ENCODE data around the gene STAG1. TPM values are rescaled to one million over a fixed set of nuclear protein-coding genes. Genes with fewer than 3 reads are reported as not detected.
A peak's percentile ranks its signal among the peaks of the same experiment; 100 is the strongest.

STAG1 gene
- total RNA-seq, 2 donors from 2014 or later, result 26.8 to 29.8 TPM

GRCh38 chr3:136630915-136631314 lies 121.3 kb downstream of the STAG1 start:
- Histone ChIP-seq H3K4me1 (ENCODE audit: control insufficient read depth, insufficient read depth, low read length) (peaks cover 8% of the 10 kb centered on the region), H3K36me3 (ENCODE audit: control insufficient read depth, insufficient read depth, low read length) (peaks cover 6% of the 10 kb centered on the region), H3K27ac (ENCODE audit: low read depth, low read length) (no peak overlapping the region), H3K4me3 (ENCODE audit: low read length) (no peak overlapping the region), H3K9ac (ENCODE audit: extremely low read depth, low read length, poor library complexity, severe bottlenecking) (no peak overlapping the region), H3K9me3 (ENCODE audit: control insufficient read depth, low read length) (no peaks in the 10 kb centered on the region), H3K27me3 (ENCODE audit: control insufficient read depth, insufficient read depth, low read length, poor library complexity, severe bottlenecking) (no peaks in the 10 kb centered on the region)
- Mint-ChIP-seq H3K27me3 (ENCODE audit: insufficient read depth) (no peaks in the 10 kb centered on the region), H3K27ac (no peak overlapping the region), H3K36me3 (ENCODE audit: low read depth) (peaks cover 17% of the 10 kb centered on the region), H3K9me3 (no peaks in the 10 kb centered on the region), H3K4me3 (no peak overlapping the region), H3K4me1 (peaks cover 20% of the 10 kb centered on the region)
- no peak for TF ChIP-seq CTCF (conservative IDR thresholded peaks at IDR 0.05)
- WGBS, 2 experiments (ENCODE audit: insufficient coverage in 1 of 2, insufficient read length in 1 of 2), result 100% methylated on average over 1 of the region's 1 CpG; no CpG with 5 or more reads in 1 of the 2 experiments
- DNase-seq, result no peak

GRCh38 chr3:136626493-136626892 lies 125.7 kb downstream of the STAG1 start:
- Histone ChIP-seq H3K36me3 (ENCODE audit: control insufficient read depth, insufficient read depth, low read length) (peaks cover 6% of the 10 kb centered on the region), H3K27ac (ENCODE audit: low read depth, low read length) (no peak overlapping the region), H3K4me1 (ENCODE audit: control insufficient read depth, insufficient read depth, low read length) (peaks cover 2% of the 10 kb centered on the region), H3K9ac (ENCODE audit: extremely low read depth, low read length, poor library complexity, severe bottlenecking) (no peak overlapping the region), H3K27me3 (ENCODE audit: control insufficient read depth, insufficient read depth, low read length, poor library complexity, severe bottlenecking) (no peaks in the 10 kb centered on the region), H3K9me3 (ENCODE audit: control insufficient read depth, low read length) (no peaks in the 10 kb centered on the region), H3K4me3 (ENCODE audit: low read length) (no peak overlapping the region)
- no peaks in the 10 kb centered on the region for H3K27me3 Mint-ChIP-seq (ENCODE audit: insufficient read depth)
- H3K36me3 Mint-ChIP-seq (ENCODE audit: low read depth), result peaks cover 24% of the 10 kb centered on the region
- TF ChIP-seq CTCF (conservative IDR thresholded peaks at IDR 0.05), result no peak
- 98 to 100% methylated on average over 1 to 3 of the region's 3 CpGs for WGBS, 2 experiments (ENCODE audit: insufficient coverage in 1 of 2, insufficient read length in 1 of 2)
- H3K9me3 Mint-ChIP-seq, result no peaks in the 10 kb centered on the region
- no peak for DNase-seq
- peaks cover 15% of the 10 kb centered on the region for H3K4me1 Mint-ChIP-seq
- peak overlapping the region; percentile 35 for H3K27ac Mint-ChIP-seq
- H3K4me3 Mint-ChIP-seq, result no peak overlapping the region

- H3K4me3 Mint-ChIP-seq, result peak overlapping the region; percentile 16
- DNase-seq, result peak; percentile 49
- H3K27ac ChIP-seq (ENCODE audit: low read depth, low read length), result no peak overlapping the region
- H3K27ac Mint-ChIP-seq, result peak overlapping the region; percentile 93
- H3K9me3 Mint-ChIP-seq, result no peaks in the 10 kb centered on the region
- peaks cover 6% of the 10 kb centered on the region for H3K36me3 ChIP-seq (ENCODE audit: control insufficient read depth, insufficient read depth, low read length)
- H3K4me3 ChIP-seq (ENCODE audit: low read length), result peak overlapping the region; percentile 70
- no peaks in the 10 kb centered on the region for H3K9me3 ChIP-seq (ENCODE audit: control insufficient read depth, low read length)
- no peak for TF ChIP-seq CTCF (conservative IDR thresholded peaks at IDR 0.05)
- 67 to 75% methylated on average over 4 of the region's 4 CpGs for WGBS, 2 experiments (ENCODE audit: insufficient coverage in 1 of 2, insufficient read length in 1 of 2)
- H3K4me1 Mint-ChIP-seq, result peaks cover 11% of the 10 kb centered on the region
- H3K27me3 ChIP-seq (ENCODE audit: control insufficient read depth, insufficient read depth, low read length, poor library complexity, severe bottlenecking), result no peaks in the 10 kb centered on the region
- H3K9ac ChIP-seq (ENCODE audit: extremely low read depth, low read length, poor library complexity, severe bottlenecking), result peak overlapping the region; percentile 53
- peaks cover 32% of the 10 kb centered on the region for H3K36me3 Mint-ChIP-seq (ENCODE audit: low read depth)
- H3K4me1 ChIP-seq (ENCODE audit: control insufficient read depth, insufficient read depth, low read length), result no peaks in the 10 kb centered on the region
- no peaks in the 10 kb centered on the region for H3K27me3 Mint-ChIP-seq (ENCODE audit: insufficient read depth)
Observed at GRCh38 chr3:136624894-136625815, 127.0 kb downstream of the STAG1 start.

All from endodermal cell (in vitro differentiated cells).